Breast epithelium (tissue), 3 donors: ENCODE data around the gene PTPN11.

Experiments used
- CTCF ChIP-seq, 3 donors: fragments of 450-650 bp; IDR thresholded peaks; one replicate each; pipeline ENCODE4 v1.5.1; 2016 to 2017; ENCODE audit warnings: antibody characterized with exemption in 3 of 3, mild to moderate bottlenecking in 3 of 3, moderate library complexity in 3 of 3
- POLR2A ChIP-seq: fragments of 450-650 bp; IDR thresholded peaks from one replicate; pipeline ENCODE4 v1.6.1; 2016; ENCODE audit warnings: antibody characterized with exemption, mild to moderate bottlenecking, moderate library complexity
- POLR2AphosphoS5 ChIP-seq, 3 donors: sonication (generic); formaldehyde crosslinking; IDR thresholded peaks; one replicate each; pipeline ENCODE4 v1.6.1; 2017; ENCODE audit warnings: antibody characterized with exemption in 3 of 3

DNA sequence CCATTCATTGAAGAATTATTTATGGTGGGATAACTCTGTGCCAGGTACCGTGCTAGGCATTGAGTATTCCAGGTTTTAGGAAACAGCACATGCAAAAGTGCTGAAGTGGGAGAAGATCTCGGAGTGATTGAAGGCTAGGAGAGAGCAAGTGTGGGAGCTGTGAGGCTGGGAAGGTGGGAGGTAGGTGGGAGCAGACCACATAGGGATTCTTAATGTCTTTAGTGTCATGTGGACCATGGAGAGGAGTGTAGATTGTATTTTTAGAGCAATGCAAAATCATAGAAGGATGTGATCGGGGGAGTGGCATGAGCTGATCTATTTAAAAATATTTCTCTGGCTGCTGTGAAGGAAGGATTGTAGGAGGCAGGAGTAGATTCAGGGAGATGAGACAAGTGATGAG, 5.4 kb downstream of the PTPN11 start:
- TF ChIP-seq CTCF (IDR thresholded peaks at IDR 0.05) (no peak), POLR2AphosphoS5 (IDR thresholded peaks at IDR 0.05) (no peak), POLR2A (no peak)
